Esophagus squamous epithelium (tissue), 4 donors: Measurements from ENCODE around the gene NCAM1.

Source experiments
- CTCF ChIP-seq, 6 experiments: fragments of 450-650 bp in 4 of 6; fragments of 200-600 bp in 2 of 6; sonication (generic) in 2 of 6; IDR thresholded peaks; one replicate each; pipeline ENCODE4 v1.5.1; 2016 to 2019; ENCODE audit warnings: antibody characterized with exemption in 6 of 6, mild to moderate bottlenecking in 4 of 6, moderate library complexity in 4 of 6
- POLR2A ChIP-seq, 4 donors: fragments of 450-650 bp; IDR thresholded peaks; one replicate each; pipeline ENCODE4 v1.6.1; 2017; ENCODE audit warnings: antibody characterized with exemption in 4 of 4, mild to moderate bottlenecking in 4 of 4, moderate library complexity in 3 of 4

GRCh38 chr11:113184498-113184897 lies 223.3 kb downstream of the NCAM1 start:
- TF ChIP-seq CTCF (IDR thresholded peaks at IDR 0.05) (no peak), POLR2A (IDR thresholded peaks at IDR 0.05) (no peak)
